Measurements from ENCODE around the gene MYL10.

The MYL10 gene

DNA sequence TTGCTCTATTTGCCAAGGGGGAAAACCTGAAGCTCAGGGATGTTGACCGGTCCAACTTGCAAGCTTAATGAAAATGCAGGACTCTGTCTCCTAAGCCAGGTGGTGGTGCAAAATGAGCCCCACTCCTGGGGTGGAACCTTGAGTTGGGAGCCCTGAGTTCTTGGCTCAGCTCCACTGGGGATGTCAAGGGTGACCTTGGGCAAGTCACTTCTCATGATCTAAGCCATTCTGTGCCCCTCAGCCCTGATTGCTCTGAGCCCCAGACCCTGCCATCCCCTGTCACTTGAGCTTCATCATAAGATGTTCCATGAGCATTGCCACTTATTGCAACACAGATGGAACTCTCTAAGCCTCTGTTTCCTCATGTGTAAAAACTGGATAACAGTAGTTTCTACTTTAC lies 33.9 kb downstream of the MYL10 start:
- no peak for DNase-seq

DNA sequence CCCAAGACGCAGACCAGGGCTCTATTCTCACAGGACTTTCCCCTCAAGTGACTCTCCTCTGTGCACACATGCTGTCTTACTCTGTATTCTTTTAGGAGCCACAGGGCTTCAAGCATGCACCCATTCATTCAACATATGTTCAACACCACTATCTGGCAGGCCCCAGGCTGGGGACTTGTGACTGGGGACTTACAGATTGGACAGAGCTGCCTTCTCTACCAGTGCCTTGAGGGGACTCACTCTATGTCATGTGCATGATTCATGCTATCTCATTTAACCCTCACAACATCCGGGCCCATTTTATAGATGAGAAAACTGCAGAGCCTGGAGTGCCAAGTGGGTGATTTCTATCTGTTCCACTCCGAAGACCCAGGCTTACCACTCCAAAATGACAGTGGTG lies 34.3 kb downstream of the MYL10 start:
- no peak for DNase-seq

DNA sequence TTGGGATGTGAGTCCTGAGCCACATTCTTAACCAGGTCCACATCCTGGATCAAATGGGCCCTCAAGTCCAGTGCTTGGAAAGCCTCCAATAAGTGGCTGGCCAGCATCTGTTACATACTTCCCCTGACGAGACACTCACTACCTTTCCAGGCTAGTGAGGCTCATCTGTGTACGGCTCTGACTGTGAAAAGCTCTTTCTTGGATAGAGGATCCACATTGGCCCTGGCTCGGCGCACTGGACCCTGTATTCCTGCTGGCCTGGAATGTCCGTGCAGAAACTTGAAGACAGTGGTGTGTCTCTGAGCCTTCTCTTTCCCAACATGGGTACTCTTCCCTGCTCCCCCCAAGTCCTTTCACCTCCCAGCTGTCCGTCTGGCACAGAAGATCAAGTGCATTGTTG lies 35.5 kb downstream of the MYL10 start:
- no peak for DNase-seq

DNA sequence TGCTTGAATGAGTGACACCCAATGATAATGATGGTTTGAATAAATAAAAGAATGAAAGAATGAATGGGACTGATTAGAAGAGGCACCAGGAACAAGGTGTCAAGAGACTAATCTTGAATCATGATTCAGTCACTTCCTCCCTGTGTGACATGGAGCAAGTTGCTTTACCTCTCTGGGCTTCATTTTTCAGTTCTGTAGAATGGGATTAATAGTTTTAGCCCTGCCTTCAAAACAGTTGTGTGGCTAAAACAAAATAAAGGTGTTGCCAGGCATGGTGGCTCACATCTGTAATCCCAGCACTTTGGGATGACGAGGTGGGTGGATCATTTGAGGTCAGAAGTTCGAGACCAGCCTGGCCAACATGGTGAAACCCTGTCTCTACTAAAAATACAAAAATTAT lies 37.6 kb downstream of the MYL10 start:
- DNase-seq = no peak

DNA sequence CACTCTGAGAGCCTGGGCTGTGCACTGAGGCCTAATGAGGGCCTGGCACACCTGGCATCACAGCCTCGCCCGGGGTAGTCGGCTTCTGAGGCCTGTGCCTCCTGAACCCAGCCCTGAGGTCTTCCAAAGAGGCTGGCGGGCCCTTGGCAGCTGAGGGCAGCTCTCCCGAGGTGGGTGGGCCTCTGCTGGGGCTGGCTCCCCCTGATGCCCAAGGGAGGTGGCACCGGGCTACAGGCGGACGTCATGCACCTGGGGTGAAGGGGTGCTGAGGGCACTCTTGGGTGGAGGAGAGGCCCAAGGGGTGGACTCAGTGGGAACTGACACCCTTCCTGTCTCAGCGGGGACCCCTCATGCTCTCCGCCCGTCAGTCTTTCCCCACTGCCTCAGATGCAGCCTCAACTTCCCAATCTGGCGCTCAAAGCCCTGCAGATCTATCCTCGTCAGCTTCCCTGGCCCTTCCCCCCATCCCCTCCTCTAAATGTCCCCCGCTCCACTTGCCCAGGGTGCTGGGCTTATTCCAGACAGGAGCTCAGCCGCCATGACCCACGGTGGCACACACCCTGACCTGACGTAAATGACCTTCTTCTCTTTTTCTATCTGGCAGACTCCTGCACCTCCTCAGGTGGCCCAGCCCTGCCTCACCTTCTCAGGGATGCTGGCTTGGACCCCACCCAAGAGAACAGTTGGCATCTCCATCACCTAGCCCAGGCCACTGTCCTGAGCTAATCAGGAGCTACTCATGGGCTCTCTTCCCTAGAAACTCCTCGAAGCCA lies 38.2 kb downstream of the MYL10 start:
- no peak for DNase-seq

DNA sequence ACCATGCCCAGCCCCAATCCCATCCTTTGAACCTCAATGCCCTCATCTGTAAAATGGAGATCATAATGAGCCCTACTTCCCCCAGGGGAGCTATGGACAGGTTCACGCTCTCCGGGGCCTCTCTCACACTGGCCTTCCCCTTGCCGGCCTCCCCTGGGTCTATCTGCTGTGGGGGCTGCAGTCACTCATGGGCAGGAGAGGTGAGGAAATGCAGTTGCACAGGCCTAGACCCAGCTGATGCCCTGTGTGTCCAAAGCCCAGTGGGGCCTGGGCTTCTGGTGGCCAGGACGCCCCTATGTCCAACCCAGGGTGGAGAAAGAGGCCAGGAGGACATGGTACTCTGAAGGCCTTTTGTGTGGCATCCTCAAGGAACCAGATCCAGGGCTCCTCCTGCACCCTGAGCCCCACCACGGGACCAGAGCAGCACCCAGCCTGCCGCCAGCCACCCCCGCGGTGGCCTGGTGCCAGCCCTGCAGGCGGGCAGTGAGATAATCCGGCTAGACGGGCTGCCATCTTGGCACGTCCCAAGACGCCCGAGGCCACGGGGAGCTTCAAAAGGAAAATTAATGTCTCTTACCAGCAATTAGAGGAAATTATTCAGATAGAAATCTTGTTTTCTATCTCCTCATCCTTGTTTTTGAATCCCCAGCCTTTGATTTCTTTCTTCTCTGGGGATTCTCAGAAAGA lies 39.0 kb downstream of the MYL10 start:
- no peak for DNase-seq

DNA sequence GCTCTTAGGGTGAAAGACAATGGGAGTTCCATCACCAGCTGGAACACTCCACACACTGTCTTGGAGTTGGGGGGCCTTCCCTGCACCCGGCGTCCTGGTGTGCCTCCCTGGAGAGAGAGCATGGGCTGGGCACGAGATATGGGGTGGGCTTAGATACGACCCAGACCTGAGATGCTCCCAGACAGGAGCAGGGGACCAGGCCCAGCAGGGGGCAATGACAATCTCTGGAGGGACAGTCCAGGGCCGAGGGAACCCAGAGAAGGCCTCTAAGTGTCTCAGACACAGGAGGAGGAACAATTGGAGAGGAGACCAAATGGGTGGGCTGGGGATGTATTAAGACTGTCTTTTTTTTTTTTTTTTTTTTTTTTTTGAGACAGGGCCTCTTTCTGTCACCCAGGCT lies 40.0 kb downstream of the MYL10 start:
- no peak for DNase-seq

DNA sequence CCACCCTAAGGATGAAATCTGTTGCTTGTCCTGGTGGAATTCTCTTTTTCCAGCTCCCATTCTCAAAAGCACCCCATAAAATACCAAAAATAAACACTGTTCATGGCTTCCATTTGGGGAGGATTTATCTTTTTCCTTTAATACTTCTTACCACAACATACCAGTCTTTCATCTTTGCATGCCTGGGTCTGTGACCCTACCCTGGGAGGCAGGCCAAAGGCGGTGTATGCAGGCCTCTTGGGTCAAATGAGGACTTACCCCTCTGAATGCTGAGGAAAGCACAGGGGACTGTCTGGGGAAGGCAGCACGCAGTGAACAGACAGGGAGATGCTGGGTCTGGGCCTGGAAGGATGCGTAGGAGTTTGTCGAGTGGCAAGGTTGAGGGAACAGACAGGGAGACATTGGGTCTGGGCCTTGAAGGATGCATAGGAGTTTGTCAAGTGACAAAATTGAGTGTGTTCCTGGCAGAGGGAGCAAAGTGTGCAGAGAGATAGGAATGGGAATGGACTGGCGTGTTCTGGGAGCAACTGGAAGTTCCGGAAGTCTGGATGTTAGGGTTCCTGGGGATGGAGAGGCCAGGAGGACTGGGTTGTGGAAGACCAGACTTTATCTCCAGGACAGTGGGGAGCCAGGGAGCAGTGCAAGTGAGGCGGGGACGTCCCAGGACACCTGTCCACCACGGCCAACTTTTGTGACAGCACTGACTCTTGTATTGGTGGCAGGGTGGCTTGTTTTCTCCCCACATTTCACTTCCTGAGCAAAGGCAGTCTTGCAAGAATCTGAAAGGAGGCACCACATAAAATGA lies 40.8 kb downstream of the MYL10 start:
- DNase-seq = no peak

DNA sequence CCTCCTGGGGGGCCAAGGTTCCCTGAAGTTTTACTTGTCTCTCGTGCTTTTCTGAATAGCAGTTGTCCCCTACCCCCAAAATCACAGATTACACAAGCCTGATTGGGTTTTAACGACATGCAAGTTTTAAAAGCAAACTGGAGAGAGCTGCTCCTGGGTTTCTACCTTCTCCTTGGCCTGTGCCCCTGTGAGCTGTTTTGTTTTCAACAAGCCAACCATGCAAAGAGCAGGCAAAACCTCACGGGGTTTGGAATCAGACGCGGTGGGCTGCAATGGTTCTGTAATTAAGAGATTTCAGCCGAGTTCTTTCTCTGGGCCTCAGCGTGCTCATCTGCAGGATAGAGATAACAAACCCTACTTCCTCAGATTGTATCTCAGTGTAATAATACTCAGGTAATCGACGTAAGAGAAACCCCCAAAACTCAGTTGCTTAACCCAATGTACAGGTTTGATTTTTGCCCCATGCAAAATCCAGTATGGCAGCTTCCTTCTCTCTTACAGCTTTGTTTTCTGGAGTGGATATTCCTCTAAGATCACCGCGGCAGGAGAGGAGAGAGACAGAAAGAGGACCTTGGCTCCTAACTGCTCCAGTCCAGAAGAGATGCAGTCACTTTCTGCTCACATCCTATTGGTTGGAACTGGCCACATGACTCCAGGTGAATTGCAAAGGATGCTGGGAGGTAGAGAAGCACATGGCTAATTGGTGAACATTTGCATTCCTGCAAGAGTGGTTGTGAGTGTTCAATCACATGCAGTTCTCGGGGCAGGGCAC lies 42.0 kb downstream of the MYL10 start:
- DNase-seq = no peak

DNA sequence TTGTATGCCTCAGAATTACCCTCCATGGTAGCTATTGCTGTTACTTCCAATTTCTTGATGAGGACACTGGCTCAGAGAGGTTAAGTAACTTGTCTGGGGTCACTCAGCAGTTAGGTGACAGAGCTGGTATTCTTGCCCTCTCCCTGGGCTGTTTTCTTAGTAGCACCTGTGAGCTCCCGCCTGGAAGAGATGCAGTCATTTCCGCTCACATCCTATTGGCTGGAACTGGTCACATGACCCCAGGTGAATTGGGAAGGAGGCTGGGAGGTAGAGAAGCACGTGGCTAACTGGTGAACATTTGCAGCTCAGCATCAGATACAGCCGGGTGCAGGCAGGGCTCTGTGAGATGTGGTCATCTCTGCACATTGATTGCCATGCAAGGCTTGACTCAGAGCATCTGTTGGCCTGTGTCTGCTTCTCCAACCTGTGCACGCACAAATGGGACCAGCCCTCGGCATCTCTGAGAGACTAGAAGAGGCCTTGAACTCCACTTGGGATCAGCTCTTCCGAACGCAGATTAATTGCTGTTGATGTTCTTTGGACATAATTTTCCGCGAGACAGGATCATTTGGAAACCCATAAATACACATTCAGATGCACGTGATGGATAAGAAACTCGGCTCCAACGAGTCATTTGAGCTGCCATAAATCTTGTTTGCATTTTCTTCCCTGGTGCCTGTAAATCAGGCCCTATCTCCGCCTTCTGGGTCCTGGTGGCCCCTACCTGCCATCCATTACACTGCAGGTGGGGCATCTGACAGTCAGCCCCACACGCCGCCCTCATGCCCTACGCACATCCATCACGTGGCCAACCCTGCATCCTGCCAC lies 42.8 kb downstream of the MYL10 start:
- no peak for DNase-seq

DNA sequence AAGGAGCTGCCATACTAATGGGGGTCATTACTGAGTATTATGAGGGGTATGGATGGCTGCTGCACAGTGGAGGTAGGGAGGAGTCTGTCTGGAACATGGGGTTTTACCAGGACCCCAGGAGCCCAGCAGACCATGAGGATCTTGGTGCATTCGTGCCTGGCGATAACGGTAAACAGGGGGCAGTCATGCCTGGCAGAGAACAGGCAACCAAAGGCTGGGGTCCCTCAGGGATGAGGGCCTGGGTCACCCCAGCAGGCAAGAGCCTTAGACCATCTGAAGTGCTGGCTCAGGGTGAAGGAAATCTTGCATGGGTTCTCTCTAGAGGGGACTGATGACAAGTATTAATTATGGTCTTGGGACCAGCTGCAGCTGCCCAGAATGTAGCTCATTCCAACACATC lies 46.1 kb downstream of the MYL10 start:
- DNase-seq = no peak

DNA sequence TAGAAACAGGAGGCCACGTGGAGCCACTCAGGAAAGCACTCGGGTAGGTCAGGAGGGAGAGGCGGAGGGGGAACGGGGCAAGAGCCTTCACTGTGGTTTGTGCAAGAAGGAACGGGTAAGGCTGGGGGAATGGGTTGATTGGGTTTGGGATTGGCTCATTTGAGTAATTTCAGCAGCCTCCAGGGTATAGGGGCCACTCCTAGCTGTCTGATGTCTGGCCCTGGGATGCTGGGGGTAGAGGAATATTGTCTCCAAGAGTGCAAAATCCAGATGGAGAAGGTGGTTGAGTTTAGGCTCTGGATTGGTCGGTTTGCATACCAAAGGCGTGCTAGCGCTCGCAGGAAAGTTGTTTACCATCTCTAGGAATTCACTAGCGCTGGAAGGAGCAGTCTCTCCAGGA lies 47.2 kb downstream of the MYL10 start:
- no peak for DNase-seq

DNA sequence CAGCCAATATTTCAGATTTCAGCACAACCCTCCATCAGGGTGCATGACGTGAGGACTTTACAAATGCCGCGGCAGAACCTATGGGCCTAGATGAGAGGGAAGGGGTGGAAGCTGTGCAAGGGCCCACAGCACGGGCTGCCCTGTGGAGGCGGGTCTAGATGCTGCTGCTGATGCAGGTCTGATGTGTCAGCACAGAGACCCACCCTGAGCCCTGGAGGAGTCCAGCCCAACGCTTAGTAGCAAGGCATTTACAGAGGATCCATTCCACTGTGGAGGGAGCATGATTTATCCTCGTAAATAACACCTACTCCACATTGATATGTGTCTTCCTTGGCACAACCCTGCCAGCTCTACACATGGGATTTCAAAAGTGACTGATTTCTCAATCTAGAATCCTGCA lies 48.5 kb downstream of the MYL10 start:
- no peak for DNase-seq

DNA sequence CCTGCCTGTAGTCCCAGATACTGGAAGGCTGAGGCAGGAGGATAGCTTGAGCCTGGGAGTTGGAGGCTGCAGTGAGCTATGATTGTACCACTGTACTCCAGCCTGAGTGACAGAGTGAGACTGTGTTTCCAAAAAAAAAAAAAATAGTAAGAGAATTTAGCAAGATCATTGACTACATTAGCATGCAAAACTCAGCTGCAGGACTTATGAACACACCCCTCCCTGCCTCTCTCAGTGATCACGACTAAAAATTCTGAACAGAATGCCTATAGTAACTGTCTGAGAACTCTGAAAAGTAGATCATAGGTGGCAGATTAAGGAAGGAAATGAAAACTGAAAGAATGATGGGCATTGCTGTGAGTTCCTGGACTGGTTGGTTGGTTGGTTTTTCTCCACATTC lies 50.5 kb downstream of the MYL10 start:
- DNase-seq = no peak

DNA sequence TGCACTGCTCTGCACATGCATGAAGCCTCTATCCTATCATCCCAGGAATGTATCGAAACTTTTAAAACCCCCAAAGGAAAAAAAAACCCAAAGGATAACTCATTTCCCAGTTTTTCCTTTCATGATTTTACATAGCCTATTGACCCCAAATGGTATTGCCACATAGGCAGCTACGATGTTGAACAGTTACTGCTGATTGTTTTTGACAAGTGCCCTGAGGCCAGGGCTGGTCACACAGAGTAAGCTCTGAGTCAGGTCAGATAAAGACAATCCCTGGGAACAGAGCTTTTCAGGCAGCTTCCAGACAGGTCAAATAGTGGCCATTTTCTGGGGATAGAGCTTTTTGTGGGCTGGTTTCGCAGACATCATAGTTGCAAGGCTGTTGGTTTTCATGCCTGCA lies 52.1 kb downstream of the MYL10 start:
- DNase-seq = no peak

DNA sequence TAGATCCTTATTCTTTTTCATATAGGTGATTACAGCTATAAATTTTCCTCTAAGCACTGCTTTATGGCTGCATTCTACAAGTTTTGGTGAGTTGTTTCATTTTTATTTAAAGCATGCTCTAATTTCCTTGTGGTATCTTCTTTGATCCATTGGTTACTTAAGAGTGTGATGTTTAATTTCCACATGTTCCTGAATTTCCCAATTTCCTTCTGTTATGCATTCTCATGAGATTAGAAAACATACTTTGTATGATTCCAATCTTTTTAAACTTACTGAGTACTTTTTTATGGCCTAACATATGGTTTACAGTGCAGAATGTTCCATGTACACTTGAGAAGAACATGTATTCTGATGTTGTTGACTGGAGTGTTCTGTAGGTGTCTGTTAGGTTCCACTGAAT lies 53.4 kb downstream of the MYL10 start:
- no peak for DNase-seq

DNA sequence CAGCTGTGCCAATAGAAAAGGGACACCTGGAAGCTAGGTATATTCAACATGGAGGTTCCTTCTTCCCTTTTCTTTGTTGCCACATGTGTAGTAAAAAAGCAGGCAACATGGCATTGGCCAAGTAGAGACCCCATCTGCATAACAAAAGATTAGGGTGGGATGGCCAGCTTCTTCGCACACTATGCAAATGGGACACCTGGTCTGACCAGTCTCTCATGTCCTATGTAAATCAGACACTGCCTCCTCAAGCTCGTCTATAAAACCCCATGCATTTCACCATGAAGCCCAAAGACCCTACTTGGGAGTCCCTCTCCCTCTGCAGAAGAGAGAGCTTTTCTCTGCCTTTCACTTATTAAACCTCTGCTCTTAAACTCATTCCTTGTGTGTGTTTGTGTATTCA lies 53.9 kb downstream of the MYL10 start:
- no peak for DNase-seq

DNA sequence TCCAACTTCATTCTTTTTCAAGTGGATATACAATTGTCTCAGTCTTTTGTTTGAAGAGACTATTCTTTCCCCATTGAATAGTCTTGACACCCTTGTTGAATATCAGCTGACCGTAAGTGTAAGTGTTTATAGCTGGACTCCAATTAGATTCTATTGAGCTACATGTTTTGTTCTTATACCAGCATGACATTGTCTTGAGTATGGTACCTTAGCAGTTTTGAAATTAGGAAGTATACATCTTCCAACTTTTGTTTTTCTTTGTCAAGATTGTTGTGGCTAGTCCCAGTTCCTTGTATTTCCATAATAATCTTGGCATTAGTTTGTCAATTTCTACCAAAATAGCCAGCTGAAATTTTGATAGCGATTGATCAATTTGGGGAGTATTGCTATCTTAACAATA lies 56.9 kb downstream of the MYL10 start:
- no peak for DNase-seq

DNA sequence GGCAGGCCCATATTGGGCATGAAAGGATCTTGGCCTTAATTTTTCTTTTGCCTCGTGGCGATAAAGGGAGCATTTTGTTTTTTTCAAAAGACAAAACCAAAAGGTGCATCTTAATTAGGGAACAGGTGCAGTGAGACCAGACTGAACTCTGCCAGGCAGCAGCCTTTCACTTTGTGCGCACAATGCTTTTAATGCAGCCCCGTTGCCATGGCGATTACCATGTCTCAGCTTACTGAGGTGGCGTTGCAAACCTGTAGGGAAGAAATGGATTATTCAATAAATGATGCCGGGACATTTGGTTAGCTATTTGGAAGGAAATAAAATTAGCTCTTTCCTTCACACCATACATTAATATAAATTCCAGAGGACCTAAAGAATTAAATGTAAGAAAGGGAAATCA lies 61.9 kb downstream of the MYL10 start:
- no peak for DNase-seq

DNA sequence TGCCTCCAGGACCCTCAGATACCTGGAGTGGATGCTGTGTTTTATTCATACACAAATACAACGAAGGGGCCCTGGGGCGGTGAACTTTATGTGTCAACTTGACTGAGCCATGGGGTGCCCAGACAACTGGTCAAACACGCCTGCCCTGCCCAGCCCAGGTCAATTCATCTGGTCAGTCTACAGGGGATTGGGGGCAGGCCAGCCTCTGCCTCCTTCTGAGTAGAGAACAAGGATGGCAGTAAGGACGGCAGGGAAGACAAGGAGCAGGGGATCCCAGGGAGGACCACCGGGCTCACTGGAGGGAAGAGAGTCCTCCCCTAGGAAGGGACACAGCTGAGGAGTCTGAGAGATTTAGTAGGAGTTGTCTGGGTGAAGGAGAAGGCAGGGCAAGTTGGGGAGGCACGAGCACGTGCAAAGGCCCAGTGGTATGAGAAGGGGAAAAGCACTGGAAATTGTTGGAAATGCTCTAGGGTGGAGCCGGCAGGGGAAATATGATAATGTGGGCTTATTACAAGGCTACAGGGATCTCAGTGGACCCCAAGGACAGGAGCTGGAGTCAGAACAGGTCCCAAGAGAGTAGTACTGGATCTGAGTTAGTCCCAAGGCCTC lies 63.4 kb downstream of the MYL10 start:
- DNase-seq = no peak

DNA sequence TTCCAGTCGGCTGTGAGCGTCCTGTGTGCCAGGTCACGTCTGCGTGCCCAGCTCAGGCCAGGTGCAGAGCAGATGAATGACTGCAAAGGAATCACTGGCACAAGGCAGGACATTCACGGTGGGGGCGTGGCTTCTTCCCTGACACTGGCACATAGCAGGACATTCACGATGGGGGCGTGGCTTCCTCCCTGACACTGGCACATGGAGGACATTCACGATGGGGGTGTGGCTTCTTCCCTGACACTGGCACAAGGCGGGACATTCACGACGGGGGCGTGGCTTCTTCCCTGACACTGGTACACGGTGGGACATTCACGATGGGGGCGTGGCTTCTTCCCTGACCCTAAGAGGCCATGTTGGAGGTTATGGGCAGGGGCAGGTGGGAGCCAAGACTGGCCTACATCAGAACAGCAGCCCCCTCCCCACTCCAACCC lies 64.3 kb downstream of the MYL10 start:
- no peak for DNase-seq

Data from Kasumi-1 (cell line).